Measurements from ENCODE around the gene NDUFAF4. TPM values are rescaled to one million over a fixed set of nuclear protein-coding genes. Genes with fewer than 3 reads are reported as not detected.

Gene NDUFAF4
- total and polyA plus RNA-seq, 2 of the 8 experiments (the other 6 are each of a cell fraction or from before 2014, with no cell fraction given), result 21.9 to 84.4 TPM

DNA sequence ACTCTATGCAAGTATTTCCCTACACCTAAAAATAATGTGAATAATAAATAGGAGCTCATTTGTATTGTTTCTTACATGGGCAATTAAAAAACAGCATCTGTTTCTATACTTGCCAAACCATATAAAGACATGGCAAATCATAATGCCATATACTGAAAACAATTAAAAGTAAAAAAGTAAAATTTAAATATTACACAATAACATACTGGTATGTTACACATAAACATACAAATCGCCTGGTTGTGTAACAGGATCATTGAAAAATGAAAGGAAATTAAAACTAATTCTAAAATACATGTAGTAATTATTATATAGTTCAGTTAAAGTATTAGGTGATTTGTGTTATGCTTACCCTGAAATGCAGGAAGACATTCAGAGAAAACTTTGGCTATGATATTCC, 11.2 kb downstream of the NDUFAF4 start:
- ChIA-PET POLR2A (ENCODE audit: partially characterized antibody) (no interaction called here), CTCF (ENCODE audit: partially characterized antibody) (no interaction called here)
- no peaks in the 10 kb centered on the region for H3K9me3 ChIP-seq (ENCODE audit: insufficient read depth in 2 of 2, low read depth in 1 of 2, low read length in 1 of 2)
- H3K79me1 ChIP-seq (ENCODE audit: low read depth, low read length), result no peaks in the 10 kb centered on the region
- H4K91ac ChIP-seq (replicated peaks; ENCODE audit: insufficient read length, low read length), result no peak overlapping the region
- H2BK12ac ChIP-seq (ENCODE audit: low read depth, low read length), result no peak overlapping the region
- WGBS, 2 experiments (ENCODE audit: extremely low coverage in 1 of 2, insufficient coverage in 1 of 2, insufficient read length in 1 of 2, insufficient replicate concordance in 2 of 2, low coverage in 1 of 2, low lambda C conversion rate in 2 of 2, missing lambda C conversion rate in 1 of 2), result 89% methylated on average over 1 of the region's 1 CpG; no CpG with 5 or more reads in 1 of the 2 experiments
- no peak overlapping the region for H4K8ac ChIP-seq (ENCODE audit: extremely low read depth, insufficient read depth, low read length)
- no peak overlapping the region for H3K14ac ChIP-seq (ENCODE audit: insufficient read length)
- H2BK5ac ChIP-seq (ENCODE audit: low read depth, low read length), result no peak overlapping the region
- TF ChIP-seq HDAC6 (IDR thresholded peaks at IDR 0.05; ENCODE audit: low read depth, low read length), result no peak
- no peak for TF ChIP-seq RNF2 (IDR thresholded peaks at IDR 0.05; ENCODE audit: borderline replicate concordance, low read depth, low read length, missing control alignments, poor library complexity, severe bottlenecking)
- TF ChIP-seq BRCA1 (IDR thresholded peaks at IDR 0.05; ENCODE audit: low read depth, low read length), result no peak
- TF ChIP-seq SP1 (IDR thresholded peaks at IDR 0.05; ENCODE audit: low read depth, low read length), result no peak
- H3K27me3 ChIP-seq (replicated peaks in 1 of 4; ENCODE audit: control insufficient read depth in 3 of 4, extremely low read depth in 1 of 4, insufficient read depth in 3 of 4, low read length in 3 of 4), result no peaks in the 10 kb centered on the region
- peaks cover 0 to 2% (median 0%) of the 10 kb centered on the region in 4 experiments; a peak in 1 of 7 replicates for H3K4me1 ChIP-seq (replicated peaks in 1 of 4; ENCODE audit: control insufficient read depth in 3 of 4, insufficient read depth in 4 of 4, low read length in 3 of 4)
- no peak overlapping the region for H2AK5ac ChIP-seq (ENCODE audit: low read depth, low read length)
- H3K56ac ChIP-seq (replicated peaks; ENCODE audit: insufficient read length, low read depth, low read length), result no peak overlapping the region
- H2BK15ac ChIP-seq (ENCODE audit: low read length), result no peak overlapping the region
- FAIRE-seq (no peak), DNase-seq (ENCODE audit: low read depth in 1 of 2, low spot score in 2 of 2) (no peak)
- no peak overlapping the region for H3K23ac ChIP-seq (ENCODE audit: insufficient read length)
- no peak overlapping the region for H2BK20ac ChIP-seq (ENCODE audit: low read length)
- H3K4ac ChIP-seq (replicated peaks; ENCODE audit: insufficient read length, low read depth, low read length), result no peak overlapping the region
- H4K5ac ChIP-seq (ENCODE audit: insufficient read length, low read depth, low read length), result no peak overlapping the region
- peaks cover 0 to 16% (median 10%) of the 10 kb centered on the region in 4 experiments; a peak in 7 of 8 replicates for H3K36me3 ChIP-seq (ENCODE audit: control insufficient read depth in 2 of 4, insufficient read depth in 4 of 4, low read length in 3 of 4)
- no peaks in the 10 kb centered on the region for H4K20me1 ChIP-seq (replicated peaks in 1 of 2; ENCODE audit: control insufficient read depth in 1 of 2, insufficient read depth in 2 of 2, low read length in 2 of 2)
- no peaks in the 10 kb centered on the region for H3K23me2 ChIP-seq (ENCODE audit: low read depth, low read length)
- no peak overlapping the region for H3K4me3 ChIP-seq (ENCODE audit: extremely low read depth in 1 of 4, insufficient read depth in 2 of 4, low read depth in 3 of 4, low read length in 4 of 4)
- H3K27ac ChIP-seq (ENCODE audit: low read depth, low read length), result no peak overlapping the region
- no peak overlapping the region for H2AFZ ChIP-seq (ENCODE audit: low read length)
- H3K9ac ChIP-seq (replicated peaks in 1 of 4; ENCODE audit: extremely low read depth in 1 of 4, low read depth in 3 of 4, low read length in 3 of 4), result no peak overlapping the region
- no peak overlapping the region for H3K4me2 ChIP-seq (ENCODE audit: insufficient read depth in 1 of 2, low read depth in 2 of 2, low read length in 2 of 2)
- no peak overlapping the region for H3K18ac ChIP-seq (ENCODE audit: extremely low read depth, low read length)
- H2BK120ac ChIP-seq (replicated peaks; ENCODE audit: low read depth, low read length), result no peak overlapping the region
- no peaks in the 10 kb centered on the region for H3K79me2 ChIP-seq (ENCODE audit: control insufficient read depth in 1 of 2, insufficient read depth in 2 of 2, low read length in 2 of 2)

Measured in H1 (cell line).